Measurements from ENCODE around the gene SHQ1.
"Not testable (repeated sequence)": the region's sequence is repeated elsewhere in the genome, so short reads cannot be mapped to it uniquely, and the experiment has no call there.

SHQ1 gene

GRCh38 chr3:72738752-72739530, 109.3 kb downstream of the SHQ1 start:
- Mint-ChIP-seq H3K4me1 (ENCODE audit: low read depth) (peaks cover 25% of the 10 kb centered on the region), H3K4me3 (peak overlapping the region; percentile 76), H3K27me3 (no peaks in the 10 kb centered on the region), H3K36me3 (ENCODE audit: low read depth) (peaks cover 7% of the 10 kb centered on the region), H3K9me3 (peaks cover 8% of the 10 kb centered on the region), H3K27ac (peak overlapping the region; percentile 85)
- peak; percentile 84 for DNase-seq

- peaks cover 20% of the 10 kb centered on the region for H3K9me3 Mint-ChIP-seq
- H3K4me1 Mint-ChIP-seq (ENCODE audit: low read depth) = peaks cover 22% of the 10 kb centered on the region
- not testable (repeated sequence) for H3K4me3 Mint-ChIP-seq, H3K27me3 Mint-ChIP-seq, H3K27ac Mint-ChIP-seq, DNase-seq
- H3K36me3 Mint-ChIP-seq (ENCODE audit: low read depth) = peaks cover 11% of the 10 kb centered on the region
These were observed 113.2 kb downstream of the SHQ1 start for GRCh38 chr3:72735072-72735471.

DNA sequence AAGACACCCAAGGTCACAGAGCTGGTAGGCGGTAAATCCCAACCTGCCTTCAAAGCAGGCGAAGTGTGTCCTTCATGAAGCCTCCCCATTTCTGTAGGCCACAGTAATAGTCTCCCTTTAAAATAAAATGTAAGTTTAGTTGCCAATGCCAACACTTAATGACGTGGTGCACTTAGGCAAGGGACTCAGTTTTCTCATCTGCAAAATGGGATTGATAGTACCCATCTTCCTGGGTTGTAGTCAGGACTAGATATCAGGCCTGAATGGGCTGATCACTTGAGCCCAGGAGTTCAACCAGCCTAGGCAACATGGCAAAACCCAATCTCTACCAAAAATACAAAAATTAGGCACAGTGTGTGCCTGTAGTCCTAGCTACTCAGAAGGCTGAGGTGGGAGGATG, 114.6 kb downstream of the SHQ1 start:
- Mint-ChIP-seq H3K9me3 (peaks cover 20% of the 10 kb centered on the region), H3K4me3 (no peak overlapping the region), H3K27ac (no peak overlapping the region), H3K36me3 (ENCODE audit: low read depth) (peaks cover 11% of the 10 kb centered on the region), H3K27me3 (no peaks in the 10 kb centered on the region), H3K4me1 (ENCODE audit: low read depth) (peaks cover 11% of the 10 kb centered on the region)
- no peak for DNase-seq

GRCh38 chr3:72732666-72733345, 115.4 kb downstream of the SHQ1 start:
- not testable (repeated sequence) for H3K27me3 Mint-ChIP-seq; DNase-seq; H3K4me3 Mint-ChIP-seq; H3K4me1 Mint-ChIP-seq (ENCODE audit: low read depth); H3K27ac Mint-ChIP-seq
- Mint-ChIP-seq H3K36me3 (ENCODE audit: low read depth) (peaks cover 11% of the 10 kb centered on the region), H3K9me3 (peaks cover 20% of the 10 kb centered on the region)

DNA sequence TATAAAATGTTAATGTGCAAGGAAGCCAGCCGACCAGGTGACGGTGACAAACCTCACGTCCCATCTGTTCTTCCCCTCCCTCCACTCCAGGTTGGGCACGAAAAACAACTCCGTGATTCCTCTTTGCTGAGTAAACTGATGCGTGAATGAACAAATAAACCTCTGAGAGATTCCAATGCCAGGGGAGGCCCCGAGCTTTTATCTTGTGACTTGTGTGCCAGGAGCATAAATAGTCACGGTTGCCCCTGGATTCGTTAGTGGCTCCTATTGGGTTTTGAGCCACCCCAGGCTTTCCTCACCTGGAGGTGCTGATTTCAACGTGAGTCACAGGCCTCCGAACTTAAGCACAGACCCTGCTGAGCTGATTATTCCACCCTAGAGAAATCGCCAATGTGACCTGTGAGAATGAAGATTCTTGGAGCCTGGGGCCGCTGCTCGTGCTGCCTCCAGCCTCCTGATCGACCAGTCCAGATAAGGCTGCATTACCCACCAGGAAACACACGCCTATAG, 119.2 kb downstream of the SHQ1 start:
- Mint-ChIP-seq H3K4me1 (ENCODE audit: low read depth) (peaks cover 8% of the 10 kb centered on the region), H3K4me3 (no peak overlapping the region), H3K9me3 (peaks cover 12% of the 10 kb centered on the region), H3K27ac (no peak overlapping the region), H3K36me3 (ENCODE audit: low read depth) (peaks cover 5% of the 10 kb centered on the region), H3K27me3 (no peaks in the 10 kb centered on the region)
- DNase-seq = no peak

- no peak overlapping the region for H3K4me3 Mint-ChIP-seq
- H3K36me3 Mint-ChIP-seq (ENCODE audit: low read depth) = peaks cover 7% of the 10 kb centered on the region
- H3K9me3 Mint-ChIP-seq = peaks cover 11% of the 10 kb centered on the region
- no peak for DNase-seq
- no peaks in the 10 kb centered on the region for H3K27me3 Mint-ChIP-seq
- H3K27ac Mint-ChIP-seq = no peak overlapping the region
- H3K4me1 Mint-ChIP-seq (ENCODE audit: low read depth) = peaks cover 13% of the 10 kb centered on the region
These were observed 119.8 kb downstream of the SHQ1 start for GRCh38 chr3:72728329-72728889.

DNA sequence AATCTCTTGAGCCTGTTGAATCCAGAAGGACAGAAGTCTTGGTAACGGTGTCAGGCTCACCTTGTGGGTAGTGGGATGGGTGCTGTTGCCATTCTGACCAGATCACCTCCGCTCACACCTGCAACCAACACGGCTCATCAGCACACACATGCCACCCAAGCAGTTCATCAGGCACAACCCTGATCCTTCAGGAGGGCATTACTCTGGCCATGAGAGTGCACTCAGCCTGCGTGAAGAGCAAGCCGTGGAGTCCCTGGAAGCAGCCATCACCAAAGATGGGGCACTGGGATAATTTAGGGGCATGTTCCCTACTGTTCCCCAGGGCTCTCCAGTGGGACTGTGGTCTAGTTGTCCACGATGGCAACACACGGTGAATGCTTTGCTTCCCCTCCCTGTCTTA, 120.5 kb downstream of the SHQ1 start:
- Mint-ChIP-seq H3K27ac (no peak overlapping the region), H3K27me3 (no peaks in the 10 kb centered on the region), H3K4me1 (ENCODE audit: low read depth) (peaks cover 20% of the 10 kb centered on the region), H3K9me3 (peaks cover 6% of the 10 kb centered on the region), H3K36me3 (ENCODE audit: low read depth) (peaks cover 4% of the 10 kb centered on the region), H3K4me3 (no peak overlapping the region)
- DNase-seq = no peak

DNA sequence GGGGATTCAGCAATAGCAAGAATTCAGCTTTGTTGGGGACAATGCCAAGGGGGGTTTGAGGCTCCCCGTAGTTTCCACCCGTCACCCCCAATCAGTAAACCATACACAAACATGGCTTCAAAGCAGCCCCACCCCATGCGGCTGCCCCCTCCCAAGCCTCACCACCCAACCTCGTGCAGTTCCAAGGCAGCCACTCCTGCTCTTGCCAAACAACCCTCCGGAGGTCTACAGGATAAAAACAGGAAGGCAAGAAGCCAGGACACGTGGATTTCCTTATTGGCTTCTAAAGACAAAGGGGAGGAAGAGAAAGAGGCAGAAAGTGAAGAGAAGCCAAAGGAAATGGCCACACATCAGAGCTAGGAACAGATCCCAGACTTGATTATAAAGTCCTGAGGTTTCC, 121.1 kb downstream of the SHQ1 start:
- Mint-ChIP-seq H3K9me3 (peaks cover 3% of the 10 kb centered on the region), H3K27ac (no peak overlapping the region), H3K36me3 (ENCODE audit: low read depth) (peaks cover 3% of the 10 kb centered on the region), H3K4me1 (ENCODE audit: low read depth) (peaks cover 21% of the 10 kb centered on the region), H3K27me3 (no peaks in the 10 kb centered on the region), H3K4me3 (no peak overlapping the region)
- DNase-seq = no peak

GRCh38 chr3:72725229-72725628, 123.0 kb downstream of the SHQ1 start:
- Mint-ChIP-seq H3K4me1 (ENCODE audit: low read depth) (peaks cover 21% of the 10 kb centered on the region), H3K27me3 (no peaks in the 10 kb centered on the region), H3K4me3 (no peak overlapping the region), H3K36me3 (ENCODE audit: low read depth) (peaks cover 3% of the 10 kb centered on the region), H3K9me3 (no peaks in the 10 kb centered on the region), H3K27ac (no peak overlapping the region)
- no peak for DNase-seq

DNA sequence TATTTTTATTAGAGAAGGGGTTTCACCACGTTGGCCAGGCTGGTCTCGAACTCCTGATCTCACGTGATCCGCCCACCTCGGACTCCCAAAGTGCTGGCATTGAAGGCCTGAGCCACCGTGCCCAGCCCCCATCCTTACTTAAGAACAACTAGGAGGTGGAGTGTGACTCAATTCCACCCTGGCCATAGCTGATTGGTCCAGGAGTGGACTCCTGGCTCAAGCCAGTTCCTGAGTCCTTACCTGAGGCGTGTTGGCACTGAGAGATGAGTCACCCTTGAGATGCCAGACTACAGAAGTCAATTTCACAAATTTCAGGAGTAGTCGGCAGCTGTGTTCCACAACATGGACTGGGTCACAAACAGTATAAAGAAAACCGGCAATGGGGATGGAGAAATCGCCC, 124.2 kb downstream of the SHQ1 start:
- no peaks in the 10 kb centered on the region for H3K27me3 Mint-ChIP-seq
- H3K4me3 Mint-ChIP-seq = no peak overlapping the region
- no peak for DNase-seq
- H3K27ac Mint-ChIP-seq = no peak overlapping the region
- H3K36me3 Mint-ChIP-seq (ENCODE audit: low read depth) = peaks cover 3% of the 10 kb centered on the region
- H3K9me3 Mint-ChIP-seq = no peaks in the 10 kb centered on the region
- H3K4me1 Mint-ChIP-seq (ENCODE audit: low read depth) = peaks cover 21% of the 10 kb centered on the region

DNA sequence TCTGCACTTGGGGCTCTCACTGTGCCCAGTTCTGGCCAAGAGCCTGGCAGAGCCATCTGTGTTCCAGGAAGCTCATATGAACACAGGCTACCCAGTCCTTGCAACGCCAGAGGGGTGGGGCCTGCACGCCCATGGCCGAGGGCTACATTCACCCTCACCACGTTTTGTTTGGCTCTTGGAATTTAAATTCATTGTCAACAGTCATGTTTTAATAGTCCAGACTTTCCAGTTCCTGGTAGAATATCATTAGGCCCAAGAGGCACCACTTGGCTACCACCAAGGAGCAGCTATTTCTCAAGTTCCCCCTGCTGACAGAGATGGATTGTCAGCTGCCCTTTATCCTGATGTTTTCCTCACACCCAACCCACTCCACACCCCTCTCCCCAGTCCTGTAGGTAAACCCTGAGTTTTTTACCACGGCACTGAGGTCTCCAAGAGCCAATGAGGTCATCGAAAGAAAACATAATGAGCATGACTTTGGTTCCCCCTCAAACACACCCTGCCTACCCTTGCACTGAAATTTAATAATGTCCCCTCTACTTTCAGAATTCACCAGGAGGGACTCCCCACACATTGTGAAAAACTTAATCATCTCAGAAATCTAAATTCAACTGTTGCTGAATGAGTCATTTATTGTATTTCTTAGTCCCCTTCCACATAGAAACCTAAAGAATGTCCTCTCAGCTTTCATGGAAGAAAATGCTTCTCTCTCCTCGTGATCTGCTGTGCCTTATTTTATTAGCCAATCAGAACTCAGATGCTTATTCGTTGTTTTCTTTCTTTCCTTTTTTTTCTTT, 125.1 kb downstream of the SHQ1 start:
- no peaks in the 10 kb centered on the region for H3K9me3 Mint-ChIP-seq
- H3K4me3 Mint-ChIP-seq = no peak overlapping the region
- peaks cover 21% of the 10 kb centered on the region for H3K4me1 Mint-ChIP-seq (ENCODE audit: low read depth)
- peak; percentile 36 for DNase-seq
- H3K27ac Mint-ChIP-seq = peak overlapping the region; percentile 87
- no peaks in the 10 kb centered on the region for H3K27me3 Mint-ChIP-seq
- peaks cover 3% of the 10 kb centered on the region for H3K36me3 Mint-ChIP-seq (ENCODE audit: low read depth)

GRCh38 chr3:72721683-72722381, 126.4 kb downstream of the SHQ1 start:
- DNase-seq = no peak
- Mint-ChIP-seq H3K27ac (no peak overlapping the region), H3K36me3 (ENCODE audit: low read depth) (peaks cover 3% of the 10 kb centered on the region), H3K4me1 (ENCODE audit: low read depth) (peaks cover 21% of the 10 kb centered on the region), H3K9me3 (no peaks in the 10 kb centered on the region), H3K4me3 (no peak overlapping the region), H3K27me3 (no peaks in the 10 kb centered on the region)

GRCh38 chr3:72720566-72720965, 127.7 kb downstream of the SHQ1 start:
- Mint-ChIP-seq H3K4me1 (ENCODE audit: low read depth) (peaks cover 21% of the 10 kb centered on the region), H3K4me3 (no peak overlapping the region), H3K27me3 (no peaks in the 10 kb centered on the region), H3K36me3 (ENCODE audit: low read depth) (peaks cover 7% of the 10 kb centered on the region), H3K27ac (no peak overlapping the region), H3K9me3 (peaks cover 2% of the 10 kb centered on the region)
- DNase-seq = no peak

- DNase-seq = no peak
- Mint-ChIP-seq H3K9me3 (peaks cover 10% of the 10 kb centered on the region), H3K27ac (no peak overlapping the region), H3K4me3 (no peak overlapping the region), H3K36me3 (ENCODE audit: low read depth) (peaks cover 15% of the 10 kb centered on the region), H3K4me1 (ENCODE audit: low read depth) (peaks cover 14% of the 10 kb centered on the region), H3K27me3 (no peaks in the 10 kb centered on the region)
These were observed 129.1 kb downstream of the SHQ1 start for GRCh38 chr3:72719137-72719536.

Data from activated T-cell treated with anti-CD3 and anti-CD28 coated beads, Interleukin-2, amount 50 U/mL, for 24 hours (primary cell).